Mesenchymal stem cell (in vitro differentiated cells and primary cell): ENCODE results near the gene C2CD4C.

Experiments used
- DNase-seq: peaks from one replicate; pipeline ENCODE4 v3.0.0-alpha.2; 2013
- H2AFZ ChIP-seq: one replicate; pipeline ENCODE4 v1.6.1; 2013; ENCODE audit warnings: low read depth, mild to moderate bottlenecking, control low read depth, inconsistent platforms, low read length, moderate library complexity
- H2AK5ac ChIP-seq: 2 replicates; pipeline ENCODE4 v1.6.1; 2013; ENCODE audit warnings: low read length, moderate library complexity, mild to moderate bottlenecking, inconsistent platforms; ENCODE audit not compliant: severe bottlenecking
- H2BK120ac ChIP-seq: one replicate; pipeline ENCODE4 v1.6.1; 2013; ENCODE audit warnings: low read depth, mild to moderate bottlenecking, inconsistent platforms, low read length, moderate library complexity
- H2BK12ac ChIP-seq, 2 experiments: one replicate each; pipeline ENCODE4 v1.6.1; 2013; ENCODE audit warnings: inconsistent platforms in 2 of 2, low read length in 2 of 2, mild to moderate bottlenecking in 2 of 2, moderate library complexity in 2 of 2, control low read depth in 1 of 2
- H2BK15ac ChIP-seq: one replicate; pipeline ENCODE4 v1.6.1; 2013; ENCODE audit warnings: mild to moderate bottlenecking, low read depth, inconsistent platforms; ENCODE audit not compliant: poor library complexity, severe bottlenecking
- H2BK5ac ChIP-seq: 2 replicates; pipeline ENCODE4 v1.6.1; 2013; ENCODE audit warnings: low read depth, mild to moderate bottlenecking, low read length, control low read depth, inconsistent platforms; ENCODE audit not compliant: poor library complexity, severe bottlenecking
- H3K14ac ChIP-seq, 2 experiments: one replicate each; pipeline ENCODE4 v1.6.1; 2013; ENCODE audit warnings: inconsistent platforms in 2 of 2, low read length in 2 of 2, control low read depth in 1 of 2, mild to moderate bottlenecking in 1 of 2, moderate library complexity in 1 of 2
- H3K18ac ChIP-seq, 2 experiments: one replicate each; pipeline ENCODE4 v1.6.1; 2013; ENCODE audit warnings: inconsistent platforms in 2 of 2, low read length in 2 of 2, control low read depth in 1 of 2, low read depth in 1 of 2, mild to moderate bottlenecking in 1 of 2
- H3K23ac ChIP-seq, 2 experiments: one replicate each; pipeline ENCODE4 v1.6.1; 2013; ENCODE audit warnings: inconsistent platforms in 2 of 2, low read length in 2 of 2, mild to moderate bottlenecking in 2 of 2, moderate library complexity in 2 of 2, control low read depth in 1 of 2
- H3K27ac ChIP-seq: 2 replicates; pipeline ENCODE4 v1.5.1; 2013; ENCODE audit warnings: mild to moderate bottlenecking, moderate library complexity, low read length, control low read depth, inconsistent platforms; ENCODE audit not compliant: poor library complexity, severe bottlenecking
- H3K27me3 ChIP-seq, 2 experiments: 2 replicates each; pipeline versions ENCODE4 v1.6.1 to v1.7.0; 2013; ENCODE audit warnings: low read length in 2 of 2, mild to moderate bottlenecking in 2 of 2, moderate library complexity in 2 of 2, control low read depth in 1 of 2, inconsistent platforms in 1 of 2; ENCODE audit not compliant: control insufficient read depth in 1 of 2, insufficient read depth in 1 of 2
- H3K36me3 ChIP-seq, 2 experiments: 2 replicates each; pipeline versions ENCODE4 v1.6.1 to v1.7.0; 2013; ENCODE audit warnings: low read length in 2 of 2, control low read depth in 1 of 2, inconsistent platforms in 1 of 2, low read depth in 1 of 2, mild to moderate bottlenecking in 1 of 2; ENCODE audit not compliant: insufficient read depth in 2 of 2, control insufficient read depth in 1 of 2
- H3K4ac ChIP-seq, 2 experiments: one replicate each; pipeline ENCODE4 v1.6.1; 2013; ENCODE audit warnings: inconsistent platforms in 2 of 2, low read length in 2 of 2, mild to moderate bottlenecking in 2 of 2, moderate library complexity in 2 of 2, control low read depth in 1 of 2, low read depth in 1 of 2
- H3K4me1 ChIP-seq: 2 replicates; pipeline ENCODE4 v1.6.1; 2013; ENCODE audit warnings: low read depth, low read length, control low read depth; ENCODE audit not compliant: control insufficient read depth, insufficient read depth
- H3K4me2 ChIP-seq: 2 replicates; pipeline ENCODE4 v1.6.1; 2013; ENCODE audit warnings: low read length, mild to moderate bottlenecking, inconsistent platforms; ENCODE audit not compliant: poor library complexity, severe bottlenecking
- H3K4me3 ChIP-seq, 2 experiments: 2 replicates each; pipeline versions ENCODE4 v1.5.1 to v1.7.0; 2013; ENCODE audit warnings: low read length in 2 of 2, mild to moderate bottlenecking in 2 of 2, control low read depth in 1 of 2, low read depth in 1 of 2; ENCODE audit not compliant: insufficient read depth in 1 of 2
- H3K79me1 ChIP-seq: replicated peaks from 2 replicates; pipeline ENCODE4 v1.6.1; 2013; ENCODE audit warnings: mild to moderate bottlenecking, control low read depth, low read length, inconsistent platforms; ENCODE audit not compliant: poor library complexity, severe bottlenecking
- H3K9ac ChIP-seq: 2 replicates; pipeline ENCODE4 v1.7.0; 2013; ENCODE audit warnings: mild to moderate bottlenecking, low read length, moderate library complexity
- H3K9me3 ChIP-seq: 2 replicates; pipeline ENCODE4 v1.7.0; 2013; ENCODE audit warnings: mild to moderate bottlenecking, low read length; ENCODE audit not compliant: control insufficient read depth
- H4K8ac ChIP-seq: one replicate; pipeline ENCODE4 v1.6.1; 2013; ENCODE audit warnings: inconsistent platforms, mild to moderate bottlenecking, low read length, moderate library complexity
- H4K91ac ChIP-seq: one replicate; pipeline ENCODE4 v1.6.1; 2013; ENCODE audit warnings: mild to moderate bottlenecking, low read length, inconsistent platforms
- WGBS: methylation state at CpG from one replicate; pipeline ENCODE4 v1.1.7; 2013; ENCODE audit warnings: mixed read lengths; 5-methylcytosine and 5-hydroxymethylcytosine counted together

Gene C2CD4C

DNA sequence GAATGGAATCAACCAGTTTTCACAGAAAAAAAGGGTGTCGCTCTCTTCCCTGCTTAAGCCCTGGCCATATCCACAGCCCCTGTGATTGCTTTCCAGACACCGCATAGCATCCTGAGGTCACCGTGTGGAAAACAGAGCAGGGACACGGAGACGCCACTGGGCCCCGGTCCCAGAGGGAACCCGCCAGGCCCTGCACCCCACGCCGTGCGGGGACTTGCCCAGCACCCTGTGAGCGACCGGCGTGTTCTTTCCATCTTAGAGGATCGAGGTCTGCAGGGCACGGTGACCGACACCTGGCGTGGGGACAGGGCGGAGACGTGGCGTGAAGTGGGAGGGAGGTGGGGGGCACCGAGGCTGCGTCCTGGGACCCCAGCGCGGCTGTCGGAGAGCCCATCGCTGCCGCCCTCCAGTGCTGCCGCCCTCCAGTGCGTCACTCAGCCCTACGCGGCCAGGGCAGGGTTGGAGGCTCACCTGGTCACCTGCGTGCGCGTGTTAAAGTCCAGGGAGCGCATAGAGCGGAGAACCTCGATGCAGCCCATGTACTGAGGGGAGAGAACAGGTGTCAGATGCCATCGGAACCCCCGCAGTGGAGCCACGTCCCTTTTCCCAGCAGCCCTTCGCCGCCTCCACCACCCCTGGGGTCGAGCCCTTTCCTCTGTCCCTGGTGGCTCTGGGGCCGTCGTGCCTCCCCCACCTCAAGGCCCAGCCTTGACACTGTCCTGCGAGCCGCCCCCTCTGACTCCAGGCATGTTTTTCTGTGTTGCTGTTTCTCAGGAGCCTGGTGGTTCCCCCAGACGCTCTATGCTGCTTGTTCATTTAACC, 31.7 kb upstream of the C2CD4C start:
- H4K8ac ChIP-seq, result no peak overlapping the region
- H2BK15ac ChIP-seq, result no peak overlapping the region
- no peak overlapping the region for H3K4me3 ChIP-seq
- no peak overlapping the region for H4K91ac ChIP-seq
- H2BK120ac ChIP-seq, result no peak overlapping the region
- no peak overlapping the region for H2AK5ac ChIP-seq
- no peak overlapping the region for H3K4ac ChIP-seq
- H3K9me3 ChIP-seq, result no peaks in the 10 kb centered on the region
- no peaks in the 10 kb centered on the region for H3K79me1 ChIP-seq
- H3K18ac ChIP-seq, result no peak overlapping the region
- H2BK5ac ChIP-seq, result no peak overlapping the region
- H2BK12ac ChIP-seq, result no peak overlapping the region
- no peak overlapping the region for H2AFZ ChIP-seq
- H3K27me3 ChIP-seq, result peaks cover 0 to 3% of the 10 kb centered on the region in 2 experiments
- DNase-seq, result no peak
- H3K4me2 ChIP-seq, result no peak overlapping the region
- no peak overlapping the region for H3K9ac ChIP-seq
- no peak overlapping the region for H3K27ac ChIP-seq
- H3K36me3 ChIP-seq, result no peaks in the 10 kb centered on the region
- no peak overlapping the region for H3K14ac ChIP-seq
- H3K4me1 ChIP-seq, result no peaks in the 10 kb centered on the region
- no peak overlapping the region for H3K23ac ChIP-seq
- 91% methylated on average over 48 of the region's 48 CpGs for WGBS

GRCh38 chr19:439167-439900, 30.4 kb upstream of the C2CD4C start:
- Histone ChIP-seq H3K4ac (no peak overlapping the region), H3K9ac (no peak overlapping the region), H4K8ac (no peak overlapping the region), H2AK5ac (no peak overlapping the region), H3K23ac (no peak overlapping the region), H3K27ac (no peak overlapping the region), H3K18ac (no peak overlapping the region), H3K79me1 (no peaks in the 10 kb centered on the region), H3K4me3 (no peak overlapping the region), H3K27me3 (peaks cover 0 to 3% of the 10 kb centered on the region in 2 experiments), H2AFZ (no peak overlapping the region), H2BK120ac (no peak overlapping the region), H3K14ac (no peak overlapping the region), H3K9me3 (no peaks in the 10 kb centered on the region), H2BK12ac (no peak overlapping the region), H3K36me3 (peaks cover 0 to 2% of the 10 kb centered on the region in 2 experiments), H2BK5ac (no peak overlapping the region), H3K4me1 (no peaks in the 10 kb centered on the region), H3K4me2 (no peak overlapping the region), H2BK15ac (no peak overlapping the region), H4K91ac (no peak overlapping the region)
- DNase-seq, result no peak
- 91% methylated on average over 23 of the region's 27 CpGs for WGBS

DNA sequence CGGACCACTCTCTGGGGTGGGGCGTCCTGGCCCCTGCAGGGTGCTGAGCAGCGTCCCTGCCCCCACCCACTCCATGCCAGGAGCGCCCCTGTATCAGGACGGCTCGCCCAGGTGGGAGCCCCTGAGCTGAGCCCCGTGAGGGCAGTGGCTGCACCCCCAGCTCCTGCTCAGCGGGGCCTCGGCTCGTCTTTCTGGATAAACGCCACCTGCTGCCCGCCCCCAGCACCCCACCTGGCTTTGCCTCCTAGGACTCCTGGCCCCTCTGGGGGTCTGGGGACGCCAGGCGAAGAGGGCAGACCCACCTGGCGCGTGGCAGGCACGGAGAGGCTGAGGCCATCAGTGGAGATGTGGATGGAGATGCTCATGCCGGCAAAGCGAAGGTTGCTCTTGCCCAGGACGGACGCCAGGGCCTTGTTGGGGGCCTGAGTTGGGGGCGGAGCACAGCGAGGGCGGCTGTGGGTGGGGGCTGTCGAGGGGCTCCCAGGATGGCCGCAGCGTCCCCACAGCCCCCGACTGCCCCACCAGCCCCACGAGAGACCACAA, 29.5 kb upstream of the C2CD4C start:
- WGBS, result 83% methylated on average over 21 of the region's 29 CpGs
- Histone ChIP-seq H2BK120ac (no peak overlapping the region), H4K8ac (no peak overlapping the region), H3K79me1 (no peaks in the 10 kb centered on the region), H4K91ac (no peak overlapping the region), H2BK12ac (no peak overlapping the region), H2BK15ac (no peak overlapping the region), H3K4me3 (no peak overlapping the region), H3K4me2 (no peak overlapping the region), H2AK5ac (no peak overlapping the region), H2AFZ (no peak overlapping the region), H3K4me1 (no peaks in the 10 kb centered on the region), H3K4ac (no peak overlapping the region), H3K27ac (no peak overlapping the region), H3K23ac (no peak overlapping the region), H3K9ac (no peak overlapping the region), H3K18ac (no peak overlapping the region), H3K14ac (no peak overlapping the region), H2BK5ac (no peak overlapping the region), H3K27me3 (peaks cover 0 to 3% of the 10 kb centered on the region in 2 experiments), H3K36me3 (peaks cover 0 to 5% of the 10 kb centered on the region in 2 experiments), H3K9me3 (no peaks in the 10 kb centered on the region)
- DNase-seq, result no peak

- Histone ChIP-seq H2BK15ac (no peak overlapping the region), H3K14ac (no peak overlapping the region), H3K79me1 (no peaks in the 10 kb centered on the region), H3K23ac (no peak overlapping the region), H3K27me3 (peaks cover 0 to 3% of the 10 kb centered on the region in 2 experiments), H4K91ac (peak overlapping the region; percentile 28), H3K4me1 (no peaks in the 10 kb centered on the region), H4K8ac (no peak overlapping the region), H3K4me3 (no peak overlapping the region), H2AFZ (no peak overlapping the region), H2BK5ac (no peak overlapping the region), H3K9me3 (no peaks in the 10 kb centered on the region), H3K36me3 (peaks cover 0 to 5% of the 10 kb centered on the region in 2 experiments), H2BK12ac (no peak overlapping the region), H3K4me2 (no peak overlapping the region), H2BK120ac (no peak overlapping the region), H2AK5ac (no peak overlapping the region), H3K4ac (no peak overlapping the region), H3K18ac (no peak overlapping the region), H3K9ac (no peak overlapping the region), H3K27ac (no peak overlapping the region)
- DNase-seq, result no peak
- WGBS, result 91% methylated on average over 22 of the region's 22 CpGs
These were observed 28.1 kb upstream of the C2CD4C start for GRCh38 chr19:437041-437440.
